Ammon's horn (tissue), 1 donor: ENCODE results near the gene FKBP6.
A peak's percentile ranks its signal among the peaks of the same experiment; 100 is the strongest.
"Not testable (repeated sequence)": the region's sequence is repeated elsewhere in the genome, so short reads cannot be mapped to it uniquely, and the experiment has no call there.

Source experiments
- DNase-seq: peaks from one replicate; pipeline ENCODE4 v3.0.0-alpha.2; 2016; ENCODE audit warnings: low spot score

FKBP6 gene

DNA sequence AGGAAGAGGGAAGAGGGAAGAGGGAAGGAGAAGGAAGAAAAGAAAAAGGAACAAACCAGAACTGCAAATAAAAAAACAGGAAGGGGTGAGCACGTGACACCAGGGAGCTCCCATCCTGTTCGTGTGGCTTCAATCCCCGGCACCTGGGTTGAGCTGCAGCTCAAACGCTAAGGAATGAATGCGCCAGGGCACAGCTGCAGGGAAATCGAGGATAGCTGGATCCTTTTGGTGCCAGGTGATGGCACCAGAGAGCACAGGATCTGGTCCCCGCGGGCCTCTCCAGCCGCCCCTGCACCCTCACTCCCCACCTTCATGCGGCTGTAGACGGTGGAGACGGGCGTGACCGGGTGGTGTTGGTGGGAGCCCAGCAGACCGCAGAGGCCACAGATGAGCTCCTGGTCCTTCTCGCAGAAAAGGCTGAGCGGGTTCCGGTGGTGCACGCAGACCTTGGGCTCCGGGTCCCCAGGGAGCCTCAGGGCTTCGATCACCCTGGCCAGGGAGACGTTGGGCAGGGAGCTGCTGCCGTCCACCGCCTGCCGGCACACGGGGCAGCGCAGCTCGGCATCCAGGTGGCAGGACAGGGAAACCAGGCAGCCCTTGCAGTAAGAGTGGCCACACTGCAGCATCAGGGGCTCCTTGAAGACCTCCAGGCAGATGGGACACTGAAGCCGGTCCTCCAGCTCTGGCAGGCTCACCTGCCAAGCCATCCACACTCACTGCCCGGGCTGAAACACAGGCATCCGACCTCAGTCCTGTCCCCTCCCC is 3.7 kb upstream of the FKBP6 start:
- DNase-seq: peak; percentile 76

DNA sequence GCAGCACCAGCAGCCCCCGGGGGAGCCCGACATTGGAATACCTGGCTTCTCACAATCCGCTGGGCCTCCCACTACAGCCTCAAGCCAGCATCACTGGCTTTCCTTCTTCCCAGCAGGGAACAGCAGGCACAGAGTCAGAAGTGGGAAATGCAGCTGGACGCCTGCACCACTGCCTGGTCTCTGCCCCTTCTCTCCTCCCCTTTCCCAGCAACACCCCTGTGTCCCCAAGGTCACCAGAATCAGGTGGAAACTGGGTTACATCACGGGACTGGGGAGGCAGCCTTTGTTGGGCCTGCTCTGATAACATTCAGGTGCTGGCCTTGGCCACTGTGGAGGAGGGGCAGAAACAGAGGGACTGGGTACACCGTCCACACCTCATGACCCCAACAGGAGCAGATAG is 2.5 kb upstream of the FKBP6 start:
- DNase-seq: not testable (repeated sequence)

DNA sequence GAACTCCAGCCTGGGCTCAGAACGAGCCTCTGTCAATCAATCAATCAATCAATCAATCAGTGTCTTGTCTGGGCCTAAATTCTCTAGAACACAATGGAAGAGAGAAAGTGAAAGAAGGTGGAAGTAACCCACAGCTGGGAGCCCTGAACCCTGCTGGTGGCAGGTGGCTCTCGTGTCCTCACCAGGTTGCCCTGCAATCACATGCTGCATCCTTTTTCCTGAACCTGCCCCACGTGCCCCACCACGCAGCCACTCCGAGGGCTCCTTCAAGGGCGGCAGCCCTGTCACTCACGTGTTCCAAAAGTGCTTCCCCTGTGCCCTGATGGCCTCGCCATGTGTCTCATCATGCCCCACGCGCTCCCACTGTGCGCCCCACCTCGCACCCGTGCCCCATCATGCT is 512 bp upstream of the FKBP6 start:
- not testable (repeated sequence) for DNase-seq

- DNase-seq: no peak
Observed at GRCh38 chr7:73328696-73329095, 735 bp downstream of the FKBP6 start.

DNA sequence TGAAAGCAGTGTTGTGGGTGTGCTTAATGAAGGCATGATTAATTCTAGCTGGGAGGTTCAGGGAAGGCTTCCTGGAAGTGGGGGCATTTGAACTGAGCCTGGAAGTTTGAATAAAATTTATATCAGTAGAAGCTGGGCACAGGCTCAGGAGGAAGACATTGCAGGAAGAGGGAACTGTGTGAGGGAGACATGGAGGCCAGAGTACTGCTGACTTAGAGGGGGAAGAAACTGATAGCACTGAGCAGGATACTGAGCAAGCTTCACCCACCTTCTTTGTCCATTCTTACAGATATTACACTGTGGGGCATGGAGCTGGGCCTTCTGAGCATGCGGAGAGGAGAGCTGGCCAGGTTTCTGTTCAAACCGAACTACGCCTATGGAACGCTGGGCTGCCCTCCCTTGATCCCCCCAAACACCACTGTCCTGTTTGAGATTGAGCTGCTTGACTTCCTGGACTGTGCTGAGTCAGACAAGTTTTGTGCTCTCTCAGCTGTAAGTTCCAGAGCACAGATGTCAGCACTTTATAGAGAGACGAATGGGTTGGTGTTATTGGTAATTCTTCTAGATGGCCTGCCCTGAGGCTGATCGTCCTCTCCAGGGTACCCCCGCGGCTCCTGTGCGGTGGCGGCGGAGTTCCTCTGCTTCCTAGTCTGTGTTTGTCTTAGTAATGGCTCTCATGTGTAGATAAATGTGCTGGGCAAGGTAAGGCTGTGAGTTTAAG is 2.1 kb downstream of the FKBP6 start:
- DNase-seq: peak; percentile 38

DNA sequence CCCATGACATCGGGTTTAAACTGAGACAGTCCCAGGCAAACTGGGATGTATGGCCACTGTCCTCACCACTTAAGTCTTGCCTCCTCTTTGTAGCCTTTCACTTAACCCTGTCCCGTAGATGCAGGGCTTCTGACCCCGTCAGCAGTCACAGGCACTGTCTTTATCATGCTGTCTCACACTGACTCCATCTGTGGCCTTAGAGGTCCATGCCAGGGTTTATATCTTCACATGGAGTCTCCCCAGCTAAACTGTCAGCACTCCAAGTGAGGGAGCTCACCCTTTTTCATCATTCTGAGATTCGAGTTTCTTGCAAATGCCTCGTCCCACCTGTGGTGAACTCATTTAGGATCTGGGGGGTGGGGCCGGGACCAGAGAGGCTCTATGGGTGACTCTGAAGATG is 2.8 kb downstream of the FKBP6 start:
- DNase-seq: no peak

DNA sequence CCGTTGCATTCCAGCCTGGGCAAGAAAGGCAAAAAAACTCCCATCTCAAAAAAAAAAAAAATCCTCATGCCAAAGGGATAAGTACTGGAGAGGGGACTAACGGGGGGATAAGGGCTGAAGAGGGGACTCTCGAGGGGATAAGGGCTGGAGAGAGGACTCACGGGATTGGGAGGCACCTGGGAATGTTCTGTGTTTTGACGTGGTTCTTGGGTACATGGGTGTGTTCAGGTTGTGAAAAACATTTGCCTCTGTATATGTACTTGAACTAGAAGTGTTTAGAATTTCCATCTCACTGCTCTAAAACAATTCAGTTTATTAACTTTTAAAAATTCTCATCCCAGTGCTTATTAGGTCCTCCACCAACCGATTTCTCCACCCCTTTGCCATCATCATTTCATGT is 4.5 kb downstream of the FKBP6 start:
- DNase-seq: no peak

- DNase-seq: no peak
Observed at GRCh38 chr7:73338321-73338720, 10.4 kb downstream of the FKBP6 start.

GRCh38 chr7:73340514-73340913 is 12.6 kb downstream of the FKBP6 start:
- no peak for DNase-seq

DNA sequence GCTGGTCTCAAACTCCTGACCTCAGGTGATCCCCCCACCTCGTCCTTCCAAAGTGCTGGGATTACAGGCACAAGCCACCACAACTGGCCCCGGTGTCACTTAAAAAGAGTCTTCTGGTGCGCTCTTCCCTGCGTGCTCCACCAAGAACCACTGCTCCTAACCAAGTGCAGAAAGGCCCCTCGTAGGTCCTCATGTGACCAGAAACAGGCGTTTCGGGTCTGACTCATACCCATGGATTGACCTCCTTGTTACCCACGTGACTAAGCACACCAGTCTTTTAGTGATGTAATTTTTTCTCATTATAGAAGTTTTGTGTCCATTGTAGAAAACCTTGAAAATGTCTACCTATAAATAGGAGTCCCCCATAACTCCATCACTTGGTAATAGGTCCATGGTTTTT is 13.9 kb downstream of the FKBP6 start:
- no peak for DNase-seq

GRCh38 chr7:73342645-73343044 is 14.7 kb downstream of the FKBP6 start:
- peak; percentile 53 for DNase-seq

DNA sequence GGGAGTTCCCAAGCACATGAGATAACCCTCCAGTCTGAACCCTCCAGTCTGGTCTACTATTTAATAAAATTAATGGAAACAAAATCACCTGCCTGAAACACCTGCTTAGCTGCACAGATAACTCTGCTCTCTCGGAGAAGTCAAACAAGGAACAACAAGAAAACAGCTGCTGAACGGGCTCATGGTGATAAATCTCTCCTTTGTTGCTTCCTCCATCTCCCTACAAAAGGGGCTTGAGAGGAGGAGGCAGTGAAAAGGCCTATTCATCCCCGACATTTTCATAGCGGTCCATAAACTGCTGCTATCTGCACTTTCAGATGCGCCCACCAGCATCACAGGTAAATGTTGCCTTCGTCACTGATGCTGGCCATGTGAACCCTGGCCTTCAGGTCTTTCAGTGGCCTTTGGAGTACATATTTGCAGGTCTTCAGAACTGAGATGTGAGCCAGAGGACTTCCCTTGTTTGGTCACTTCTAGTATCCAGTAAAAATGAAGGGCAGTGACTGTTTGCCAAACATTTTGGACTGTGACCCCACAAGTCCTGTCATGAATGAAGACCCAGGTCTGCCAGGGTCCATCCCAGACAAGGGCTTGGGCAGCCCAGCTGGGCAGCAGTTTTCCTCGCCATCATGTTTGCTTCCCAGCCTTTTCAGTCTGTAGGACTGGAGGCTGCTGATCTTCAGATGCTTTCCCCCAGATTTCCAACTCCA is 15.9 kb downstream of the FKBP6 start:
- DNase-seq: peak; percentile 31

GRCh38 chr7:73345538-73345937 is 17.6 kb downstream of the FKBP6 start:
- DNase-seq: no peak

- no peak for DNase-seq
Observed at GRCh38 chr7:73345951-73346350, 18.0 kb downstream of the FKBP6 start.

- no peak for DNase-seq
Observed at GRCh38 chr7:73349763-73350162, 21.8 kb downstream of the FKBP6 start.

GRCh38 chr7:73350306-73351068 is 22.5 kb downstream of the FKBP6 start:
- no peak for DNase-seq

GRCh38 chr7:73351447-73352167 is 23.6 kb downstream of the FKBP6 start:
- DNase-seq: no peak

DNA sequence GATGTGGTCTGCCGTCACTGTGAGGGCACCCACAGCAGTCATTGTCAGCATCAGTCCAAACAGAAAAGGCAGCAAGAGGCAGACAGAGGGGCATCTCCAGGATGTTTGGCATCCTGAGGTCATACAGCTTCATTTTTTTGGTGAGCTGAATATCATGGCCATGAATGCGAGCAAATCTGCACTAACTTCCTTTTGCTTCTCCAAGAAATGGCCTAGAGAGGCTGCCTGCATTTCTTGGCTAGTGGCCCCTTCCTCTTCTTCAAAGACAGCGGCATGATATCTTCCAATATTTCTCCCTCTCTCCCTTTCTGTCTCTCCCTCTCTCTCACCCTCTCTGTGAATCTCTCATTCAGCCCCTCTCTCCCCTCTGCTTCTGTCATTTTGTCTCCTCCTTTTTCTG is 24.8 kb downstream of the FKBP6 start:
- DNase-seq: no peak

- DNase-seq: no peak
Observed at GRCh38 chr7:73353243-73353642, 25.3 kb downstream of the FKBP6 start.

- no peak for DNase-seq
Observed at GRCh38 chr7:73354196-73354595, 26.2 kb downstream of the FKBP6 start.

GRCh38 chr7:73354821-73355220 is 26.9 kb downstream of the FKBP6 start:
- no peak for DNase-seq

DNA sequence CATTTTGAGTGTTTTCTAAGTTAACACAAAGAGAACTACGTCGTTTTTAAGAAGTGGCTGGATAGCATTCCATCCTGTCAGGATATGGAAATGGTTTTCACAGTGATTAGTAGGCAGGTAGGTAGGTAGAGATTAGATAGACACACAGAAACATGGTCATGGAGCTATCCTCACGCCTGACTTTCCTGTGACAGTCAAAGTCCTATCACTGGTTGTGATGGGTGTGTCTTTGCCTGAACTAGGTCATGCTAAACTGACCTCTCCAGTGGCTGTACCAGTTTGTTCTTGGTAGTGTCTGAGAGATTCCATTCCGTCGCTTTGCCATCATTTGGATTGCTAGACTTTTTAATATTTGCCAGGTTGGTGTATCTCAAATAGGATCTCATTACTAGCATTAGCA is 28.2 kb downstream of the FKBP6 start:
- DNase-seq: no peak
